Activated CD8-positive, alpha-beta memory T cell treated with anti-CD3 and anti-CD28 coated beads, Interleukin-2, amount 50 U/mL, for 24 hours (primary cell): Measurements from ENCODE around the gene IL12RB1.

Source experiments
- DNase-seq: peaks from one replicate; pipeline ENCODE4 v3.0.0-alpha.2; 2020; ENCODE audit errors: extremely low read depth

Gene IL12RB1

GRCh38 chr19:18086590-18087138 is at the start of gene IL12RB1:
Gene IL12RB1, minus strand, starts transcription at chr19:18086934. Its CDS starts 111 bp downstream, at chr19:18086823.
- no peak for DNase-seq

- DNase-seq = no peak
Observed at GRCh38 chr19:18135712-18136584, 49.2 kb upstream of the IL12RB1 start.

- DNase-seq = no peak
Observed at GRCh38 chr19:18131841-18132596, 45.3 kb upstream of the IL12RB1 start.

GRCh38 chr19:18130523-18131242 is 43.9 kb upstream of the IL12RB1 start:
- DNase-seq = no peak

- DNase-seq = no peak
Observed at GRCh38 chr19:18128805-18129204, 42.1 kb upstream of the IL12RB1 start.

GRCh38 chr19:18128044-18128443 is 41.3 kb upstream of the IL12RB1 start:
- DNase-seq = no peak

GRCh38 chr19:18126097-18126496 is 39.4 kb upstream of the IL12RB1 start:
- no peak for DNase-seq

- DNase-seq = no peak
Observed at GRCh38 chr19:18123819-18124218, 37.1 kb upstream of the IL12RB1 start.

- DNase-seq = no peak
Observed at GRCh38 chr19:18122860-18123795, 36.4 kb upstream of the IL12RB1 start.

- no peak for DNase-seq
Observed at GRCh38 chr19:18122424-18122823, 35.7 kb upstream of the IL12RB1 start.

- DNase-seq = no peak
Observed at GRCh38 chr19:18121166-18121565, 34.4 kb upstream of the IL12RB1 start.

GRCh38 chr19:18120127-18120526 is 33.4 kb upstream of the IL12RB1 start:
- DNase-seq = no peak

- DNase-seq = no peak
Observed at GRCh38 chr19:18119717-18120105, 33.0 kb upstream of the IL12RB1 start.

- no peak for DNase-seq
Observed at GRCh38 chr19:18119013-18119716, 32.4 kb upstream of the IL12RB1 start.

GRCh38 chr19:18118420-18119012 is 31.8 kb upstream of the IL12RB1 start:
- DNase-seq = no peak

- peak; percentile 75 for DNase-seq
Observed at GRCh38 chr19:18117692-18118378, 31.1 kb upstream of the IL12RB1 start.

- DNase-seq = no peak
Observed at GRCh38 chr19:18117364-18117691, 30.6 kb upstream of the IL12RB1 start.

GRCh38 chr19:18114483-18114882 is 27.7 kb upstream of the IL12RB1 start:
- DNase-seq = no peak

GRCh38 chr19:18113827-18114226 is 27.1 kb upstream of the IL12RB1 start:
- DNase-seq = no peak
